Measurements from ENCODE around the gene MMP15. TPM values are rescaled to one million over a fixed set of nuclear protein-coding genes. Genes with fewer than 3 reads are reported as not detected.
A peak's percentile ranks its signal among the peaks of the same experiment; 100 is the strongest.

The MMP15 gene
- total RNA-seq, 1 donor from 2014 or later, result 38.9 TPM

DNA sequence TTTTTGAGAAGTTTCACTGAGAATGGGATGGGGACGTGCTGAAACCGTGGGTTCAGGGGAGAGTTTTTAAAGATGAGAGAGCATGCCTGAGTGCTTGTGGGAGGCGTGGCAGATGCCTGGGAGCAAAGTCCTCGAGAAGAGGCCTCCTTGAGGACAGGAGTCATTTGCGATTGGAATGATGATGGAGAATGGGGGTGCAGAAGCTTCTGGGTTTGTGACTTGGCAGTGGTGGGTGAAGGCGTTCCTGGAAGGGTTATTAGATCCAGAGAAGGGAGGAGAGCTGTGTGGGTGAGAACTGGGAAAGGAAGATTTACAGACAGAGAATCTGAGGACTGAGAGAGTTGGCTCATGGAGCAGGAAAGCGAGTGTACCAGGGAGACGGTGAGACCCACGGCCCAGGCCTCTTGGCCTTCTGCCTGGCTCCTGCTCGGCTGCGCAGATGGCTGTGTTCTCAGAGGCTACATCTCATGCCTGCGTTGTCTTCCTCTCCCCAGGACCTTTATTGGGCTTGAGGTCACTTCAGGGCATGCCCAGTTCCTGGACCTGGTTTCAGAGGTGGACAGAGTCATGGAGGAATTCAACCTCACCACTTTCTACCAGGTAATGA is 8.6 kb upstream of the MMP15 start:
- Mint-ChIP-seq H3K4me1 (peaks cover 9% of the 10 kb centered on the region), H3K9me3 (no peaks in the 10 kb centered on the region), H3K27ac (ENCODE audit: unreplicated experiment) (no peak overlapping the region), H3K36me3 (ENCODE audit: low read depth) (no peaks in the 10 kb centered on the region), H3K27me3 (ENCODE audit: low read depth) (no peaks in the 10 kb centered on the region), H3K4me3 (no peak overlapping the region)
- TF ChIP-seq, protein P1, sequence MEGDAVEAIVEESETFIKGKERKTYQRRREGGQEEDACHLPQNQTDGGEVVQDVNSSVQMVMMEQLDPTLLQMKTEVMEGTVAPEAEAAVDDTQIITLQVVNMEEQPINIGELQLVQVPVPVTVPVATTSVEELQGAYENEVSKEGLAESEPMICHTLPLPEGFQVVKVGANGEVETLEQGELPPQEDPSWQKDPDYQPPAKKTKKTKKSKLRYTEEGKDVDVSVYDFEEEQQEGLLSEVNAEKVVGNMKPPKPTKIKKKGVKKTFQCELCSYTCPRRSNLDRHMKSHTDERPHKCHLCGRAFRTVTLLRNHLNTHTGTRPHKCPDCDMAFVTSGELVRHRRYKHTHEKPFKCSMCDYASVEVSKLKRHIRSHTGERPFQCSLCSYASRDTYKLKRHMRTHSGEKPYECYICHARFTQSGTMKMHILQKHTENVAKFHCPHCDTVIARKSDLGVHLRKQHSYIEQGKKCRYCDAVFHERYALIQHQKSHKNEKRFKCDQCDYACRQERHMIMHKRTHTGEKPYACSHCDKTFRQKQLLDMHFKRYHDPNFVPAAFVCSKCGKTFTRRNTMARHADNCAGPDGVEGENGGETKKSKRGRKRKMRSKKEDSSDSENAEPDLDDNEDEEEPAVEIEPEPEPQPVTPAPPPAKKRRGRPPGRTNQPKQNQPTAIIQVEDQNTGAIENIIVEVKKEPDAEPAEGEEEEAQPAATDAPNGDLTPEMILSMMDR (conservative IDR thresholded peaks at IDR 0.05), result no peak
- DNase-seq (ENCODE audit: low read depth, low spot score), result no peak

DNA sequence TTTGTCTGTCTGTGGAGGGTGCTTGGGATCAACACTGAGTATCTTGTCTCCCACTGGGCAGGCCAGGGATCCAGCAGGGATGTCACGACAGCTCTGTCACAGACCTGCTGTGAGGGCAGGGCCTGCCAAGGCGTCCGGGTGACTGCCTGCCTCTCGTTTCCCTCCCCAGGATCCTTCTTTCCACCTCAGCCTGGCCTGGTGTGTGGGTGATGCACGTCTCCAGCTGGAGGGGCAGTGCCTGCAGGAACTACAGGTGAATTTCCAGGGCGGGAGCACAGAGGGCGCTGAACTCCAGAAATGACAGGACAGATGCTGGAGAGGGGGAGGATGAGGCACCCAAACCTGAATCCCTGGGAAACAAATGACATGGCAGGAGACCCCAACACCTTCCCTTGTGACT is 6.8 kb upstream of the MMP15 start:
- Mint-ChIP-seq H3K9me3 (no peaks in the 10 kb centered on the region), H3K4me1 (peaks cover 14% of the 10 kb centered on the region), H3K27ac (ENCODE audit: unreplicated experiment) (no peak overlapping the region), H3K4me3 (no peak overlapping the region), H3K27me3 (ENCODE audit: low read depth) (peaks cover 12% of the 10 kb centered on the region), H3K36me3 (ENCODE audit: low read depth) (no peaks in the 10 kb centered on the region)
- no peak for DNase-seq (ENCODE audit: low read depth, low spot score)
- TF ChIP-seq, protein P1 (conservative IDR thresholded peaks at IDR 0.05), result no peak

DNA sequence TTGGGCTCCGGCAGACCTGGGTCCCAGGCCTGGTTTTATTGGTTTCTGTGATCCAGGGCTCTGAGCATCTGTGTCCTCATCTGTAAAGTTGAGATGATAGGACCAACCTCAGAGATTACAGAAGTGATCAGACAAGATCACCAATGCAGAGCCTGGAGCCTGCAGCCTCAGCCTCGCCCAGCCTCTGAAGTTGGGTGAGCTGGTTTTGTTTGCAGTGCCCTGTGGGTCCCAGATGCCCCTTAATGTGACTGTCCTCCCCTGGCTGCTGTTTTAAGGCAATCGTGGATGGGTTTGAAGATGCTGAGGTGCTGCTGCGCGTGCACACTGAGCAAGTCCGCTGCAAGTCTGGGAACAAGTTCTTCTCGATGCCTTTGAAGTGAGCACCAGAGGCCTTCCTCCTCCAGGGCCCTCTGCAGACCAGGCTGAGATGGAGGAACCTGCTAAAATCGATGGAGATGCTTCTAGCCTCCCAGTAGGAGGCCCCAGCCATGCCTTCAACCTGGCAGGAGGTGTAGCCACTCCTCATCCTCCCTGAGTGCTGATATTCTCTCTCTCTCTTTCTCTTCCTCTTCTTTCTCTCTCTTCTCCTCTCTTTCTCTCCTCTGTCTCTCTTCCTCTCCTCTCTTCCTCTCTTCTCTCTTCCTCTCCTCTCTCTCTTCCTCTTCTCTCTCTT is 5.6 kb upstream of the MMP15 start:
- Mint-ChIP-seq H3K9me3 (no peaks in the 10 kb centered on the region), H3K36me3 (ENCODE audit: low read depth) (no peaks in the 10 kb centered on the region), H3K4me1 (peaks cover 19% of the 10 kb centered on the region), H3K4me3 (no peak overlapping the region), H3K27ac (ENCODE audit: unreplicated experiment) (no peak overlapping the region), H3K27me3 (ENCODE audit: low read depth) (peaks cover 24% of the 10 kb centered on the region)
- TF ChIP-seq, protein P1 (conservative IDR thresholded peaks at IDR 0.05), result no peak
- DNase-seq (ENCODE audit: low read depth, low spot score), result no peak

DNA sequence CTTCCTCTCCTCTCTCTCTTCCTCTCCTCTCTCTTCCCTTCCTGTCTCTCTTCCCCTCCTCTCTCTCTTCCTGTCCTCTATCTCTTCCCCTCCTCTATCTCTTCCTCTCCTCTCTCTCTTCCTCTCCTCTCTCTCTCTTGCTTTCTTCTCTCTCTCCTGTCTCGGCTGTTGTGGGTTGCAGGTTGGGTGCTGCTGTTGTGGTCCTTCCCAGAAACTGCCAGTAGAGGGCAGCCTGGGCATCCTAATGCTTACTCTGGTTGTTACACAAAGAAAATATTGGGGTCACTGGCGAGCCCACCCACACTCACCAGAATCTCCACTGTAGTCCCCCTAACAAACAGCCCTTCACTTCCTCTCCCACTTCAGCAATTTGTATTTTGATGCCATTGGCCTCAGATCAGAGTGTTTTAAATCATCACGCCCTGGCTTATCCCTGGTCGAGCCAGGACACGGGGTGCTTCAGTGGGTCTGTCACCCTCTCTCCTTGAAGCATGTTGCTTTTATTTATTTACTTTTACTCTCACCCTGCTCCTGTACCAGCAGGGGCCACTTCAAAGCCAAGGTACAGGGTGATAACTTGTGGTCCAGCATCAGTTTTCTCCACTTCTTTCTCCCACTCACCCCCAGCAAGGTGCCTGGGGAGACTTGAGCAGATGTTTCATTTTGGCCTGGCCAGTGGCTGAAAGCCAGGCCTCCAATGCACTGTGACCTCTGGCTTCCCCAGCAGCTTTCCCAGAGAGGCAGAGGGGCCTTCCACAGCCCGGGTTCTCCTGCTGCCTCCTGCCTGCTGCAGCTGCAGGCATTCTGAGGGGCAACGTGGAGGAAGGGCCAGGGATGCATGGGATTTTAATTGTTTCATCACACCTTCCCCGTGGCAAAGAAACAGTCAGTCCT is 4.7 kb upstream of the MMP15 start:
- Mint-ChIP-seq H3K27me3 (ENCODE audit: low read depth) (peaks cover 26% of the 10 kb centered on the region), H3K36me3 (ENCODE audit: low read depth) (no peaks in the 10 kb centered on the region), H3K4me1 (peaks cover 21% of the 10 kb centered on the region), H3K27ac (ENCODE audit: unreplicated experiment) (no peak overlapping the region), H3K4me3 (peak overlapping the region; percentile 52), H3K9me3 (no peaks in the 10 kb centered on the region)
- TF ChIP-seq, protein P1 (conservative IDR thresholded peaks at IDR 0.05), result peak; percentile 85
- peak; percentile 72 for DNase-seq (ENCODE audit: low read depth, low spot score)

DNA sequence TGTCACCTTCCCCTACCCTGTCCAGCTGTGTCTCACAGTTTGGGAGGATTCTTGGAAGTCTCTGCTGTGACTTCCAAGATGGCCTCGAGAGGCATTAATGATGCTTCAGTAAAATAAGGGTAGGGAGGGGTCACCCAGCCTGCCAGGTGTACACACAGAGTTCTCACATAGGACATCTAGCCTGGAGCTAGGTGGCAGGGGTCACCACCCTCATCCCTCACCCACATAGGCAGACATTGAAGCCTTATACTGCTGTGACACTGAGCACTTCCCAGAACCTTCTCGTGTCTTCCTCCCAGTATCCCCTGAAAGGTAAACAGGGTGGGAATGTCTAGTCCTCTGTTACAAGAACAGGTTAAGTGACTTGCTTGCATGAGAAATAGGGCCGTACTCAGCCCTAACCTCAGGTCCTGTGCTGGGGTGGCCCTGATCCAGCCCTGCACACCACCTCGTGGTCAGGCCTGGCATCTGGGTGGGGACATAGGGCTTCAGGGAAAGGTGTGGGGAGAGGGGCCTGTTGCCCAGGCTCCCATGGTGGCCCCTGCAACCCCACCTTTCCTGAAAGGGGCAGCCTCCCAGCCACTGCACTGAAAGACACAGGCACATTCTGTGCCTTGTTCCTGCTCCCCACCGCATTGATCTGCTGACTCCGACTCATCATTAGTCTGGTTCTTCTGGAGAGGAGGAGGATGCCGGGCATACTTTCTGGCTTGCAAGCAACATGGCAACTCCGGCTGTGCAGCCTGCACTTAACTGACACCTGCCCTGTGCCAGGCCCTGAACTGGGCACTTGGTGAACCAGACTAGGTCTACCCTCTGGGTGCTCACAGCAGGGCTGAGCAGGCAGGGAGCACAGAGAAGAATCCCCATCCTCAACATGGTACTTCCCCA is 3.6 kb upstream of the MMP15 start:
- TF ChIP-seq, protein P1 (conservative IDR thresholded peaks at IDR 0.05), result no peak
- no peak for DNase-seq (ENCODE audit: low read depth, low spot score)
- no peak overlapping the region for H3K4me3 Mint-ChIP-seq
- no peaks in the 10 kb centered on the region for H3K9me3 Mint-ChIP-seq
- H3K27me3 Mint-ChIP-seq (ENCODE audit: low read depth), result peaks cover 26% of the 10 kb centered on the region
- no peaks in the 10 kb centered on the region for H3K36me3 Mint-ChIP-seq (ENCODE audit: low read depth)
- peaks cover 21% of the 10 kb centered on the region for H3K4me1 Mint-ChIP-seq
- H3K27ac Mint-ChIP-seq (ENCODE audit: unreplicated experiment), result no peak overlapping the region

Data from neural crest cell (in vitro differentiated cells).